K562 (cell line): ENCODE data around the gene CATSPER4. TPM values are rescaled to one million over a fixed set of nuclear protein-coding genes. Genes with fewer than 3 reads are reported as not detected.

ENCODE experiments used
- CBFB ChIP-seq: sonication (generic); formaldehyde crosslinking; IDR thresholded peaks from 2 replicates; pipeline ENCODE4 v1.4.0; 2020; ENCODE audit warnings: mild to moderate bottlenecking, missing genetic modification reagents
- CTCFL ChIP-seq: IDR thresholded peaks from 2 replicates; pipeline ENCODE4 v1.6.1; 2011; ENCODE audit warnings: borderline replicate concordance, low read depth, mild to moderate bottlenecking, moderate library complexity, low read length; ENCODE audit not compliant: insufficient read depth, poor library complexity, severe bottlenecking
- DNMT1 ChIP-seq: fragments of 450-650 bp; IDR thresholded peaks from 2 replicates; pipeline ENCODE4 v1.6.1; 2016; ENCODE audit warnings: antibody characterized with exemption, mild to moderate bottlenecking
- GATAD2A ChIP-seq: fragments of 450-650 bp; IDR thresholded peaks from 2 replicates; pipeline ENCODE4 v1.6.1; 2017
- MITF ChIP-seq: IDR thresholded peaks from 2 replicates; pipeline ENCODE4 v1.6.1; 2014; ENCODE audit warnings: antibody characterized with exemption
- MTA3 ChIP-seq: fragments of 450-650 bp; formaldehyde crosslinking; IDR thresholded peaks from 2 replicates; pipeline ENCODE4 v1.6.1; 2017; ENCODE audit warnings: mild to moderate bottlenecking, borderline replicate concordance
- NR0B1 ChIP-seq: fragments of 450-650 bp; IDR thresholded peaks from one replicate; pipeline ENCODE4 v1.6.1; 2018; ENCODE audit warnings: mild to moderate bottlenecking, moderate library complexity; ENCODE audit not compliant: partially characterized antibody
- PURB ChIP-seq: sonication (generic); formaldehyde crosslinking; IDR thresholded peaks from 2 replicates; pipeline ENCODE4 v1.9.0; 2021; ENCODE audit warnings: low read depth, mild to moderate bottlenecking, missing genetic modification reagents
- SMAD4 ChIP-seq: fragments of 250-450 bp; sonication (Bioruptor Pico); conservative IDR thresholded peaks from 2 replicates; pipeline ENCODE4 v1.8.0; 2021; ENCODE audit warnings: inconsistent platforms, mild to moderate bottlenecking, moderate library complexity
- SP1 ChIP-seq: sonication (generic); formaldehyde crosslinking; IDR thresholded peaks from 2 replicates; pipeline ENCODE4 v1.8.1; 2022; ENCODE audit warnings: mild to moderate bottlenecking, missing genetic modification reagents
- ZNF431 ChIP-seq: sonication (generic); formaldehyde crosslinking; IDR thresholded peaks from 2 replicates; pipeline ENCODE4 v1.8.0; 2022; ENCODE audit warnings: mild to moderate bottlenecking, missing genetic modification reagents
- ZNF655 ChIP-seq: fragments of 250-450 bp; sonication (Bioruptor Pico); IDR thresholded peaks from 2 replicates; pipeline ENCODE4 v1.5.0; 2021
- polyA plus RNA-seq, 8 experiments: library from polyadenylated mRNA; depleted of rRNA in 4 of 8; stranded (reverse) in 5 of 8; unstranded in 3 of 8; fragments of >200 nt; fragmentation: Nextera tagmentation in 2 of 8; fragmentation: Illumina TruSeq in 1 of 8; extraction: Ambion mirVana in 2 of 8; extraction: Trizol in 1 of 8; gene quantifications; 2 replicates each; pipeline versions ENCODE4 v1.2.1 to v1.2.3, GENCODE V29; 2011 to 2014; ENCODE audit warnings: inconsistent platforms in 1 of 8, missing spikeins in 1 of 8
- total RNA-seq, 7 experiments: library from RNA; depleted of rRNA in 6 of 7; stranded (reverse); fragments of >200 nt in 6 of 7; fragmentation: Illumina TruSeq in 2 of 7; extraction: Trizol in 2 of 7; gene quantifications; 2 replicates each; pipeline versions ENCODE4 v1.2.1 to v1.2.3, GENCODE V29; 2011 to 2021; ENCODE audit warnings: low replicate concordance in 1 of 7
- TF ChIP-seq, protein P1 (sequence below): fragments of 200-800 bp; sonication (Bioruptor generic); IDR thresholded peaks from 2 replicates; pipeline ENCODE4 v1.6.1; 2017; ENCODE audit warnings: missing genetic modification characterization, missing compliant biosample characterization
- TF ChIP-seq, protein P2 (sequence below), 2 experiments: IDR thresholded peaks; 2 replicates each; pipeline ENCODE4 v1.6.1; 2011; ENCODE audit warnings: borderline replicate concordance in 1 of 2, control low read depth in 1 of 2, low read depth in 1 of 2, low read length in 1 of 2, mild to moderate bottlenecking in 1 of 2, mixed read lengths in 1 of 2, moderate library complexity in 1 of 2; ENCODE audit not compliant: insufficient read depth in 1 of 2, insufficient read length in 1 of 2, poor library complexity in 1 of 2, severe bottlenecking in 1 of 2; ENCODE audit errors: extremely low read depth in 1 of 2
- TF ChIP-seq, protein P3 (sequence below): fragments of 450-650 bp; formaldehyde crosslinking; IDR thresholded peaks from 2 replicates; pipeline ENCODE4 v1.4.0; 2022; ENCODE audit warnings: missing genetic modification characterization

The CATSPER4 gene
- total and polyA plus RNA-seq, 9 of the 15 experiments (the other 6 are each of a cell fraction or from before 2014, with no cell fraction given) = 0.04 to 0.13 TPM; not detected in 7

DNA sequence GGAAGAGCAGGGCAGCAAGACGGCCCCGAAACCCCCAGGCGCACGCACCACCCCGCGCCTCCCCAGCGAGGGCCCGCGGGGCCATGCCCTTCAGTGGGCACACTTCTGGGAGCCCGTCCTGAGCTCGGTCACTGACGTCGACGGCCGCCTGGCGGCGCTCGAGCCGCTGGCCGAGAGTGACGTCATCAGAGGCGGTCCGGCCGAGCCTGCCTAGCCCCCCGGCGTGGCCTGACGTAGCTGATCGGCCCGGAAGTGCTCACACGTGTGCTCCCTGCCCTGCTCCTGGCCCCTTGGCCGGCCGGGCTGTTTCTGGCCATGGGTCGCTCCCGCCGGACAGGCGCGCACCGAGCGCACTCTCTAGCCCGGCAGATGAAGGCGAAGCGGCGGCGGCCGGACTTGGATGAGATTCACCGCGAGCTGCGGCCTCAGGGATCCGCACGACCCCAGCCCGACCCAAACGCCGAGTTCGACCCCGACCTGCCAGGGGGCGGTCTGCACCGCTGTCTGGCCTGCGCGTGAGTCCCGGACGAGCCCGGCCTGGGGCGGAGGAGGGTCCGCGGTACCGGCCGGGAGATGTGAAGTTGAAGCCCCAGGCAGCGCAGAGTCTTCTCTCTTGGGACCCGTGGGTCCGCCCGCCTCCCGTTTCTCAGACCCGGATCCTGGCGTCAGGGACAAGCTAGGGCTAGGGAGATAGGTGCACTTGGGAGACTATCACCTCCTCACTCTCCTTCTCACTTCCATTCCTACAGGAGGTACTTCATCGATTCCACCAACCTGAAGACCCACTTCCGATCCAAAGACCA is 20.5 kb upstream of the CATSPER4 start, which contains the start of gene ZNF593 (continued):
- TF ChIP-seq NR0B1 (no peak), PURB (no peak), GATAD2A (peak; percentile 96), MITF (no peak; the same call in 1 of the 2 replicates), ZNF431 (peak; percentile 16; the same call in 1 of the 2 replicates), CTCFL (peak; percentile 89), SMAD4 (CRISPR knock-in tag) (peak; percentile 85), CBFB (no peak), DNMT1 (no peak), SP1 (CRISPR knock-in tag) (peak; percentile 98), ZNF655 (no peak), MTA3 (peak; percentile 98)
- TF ChIP-seq, protein P1, sequence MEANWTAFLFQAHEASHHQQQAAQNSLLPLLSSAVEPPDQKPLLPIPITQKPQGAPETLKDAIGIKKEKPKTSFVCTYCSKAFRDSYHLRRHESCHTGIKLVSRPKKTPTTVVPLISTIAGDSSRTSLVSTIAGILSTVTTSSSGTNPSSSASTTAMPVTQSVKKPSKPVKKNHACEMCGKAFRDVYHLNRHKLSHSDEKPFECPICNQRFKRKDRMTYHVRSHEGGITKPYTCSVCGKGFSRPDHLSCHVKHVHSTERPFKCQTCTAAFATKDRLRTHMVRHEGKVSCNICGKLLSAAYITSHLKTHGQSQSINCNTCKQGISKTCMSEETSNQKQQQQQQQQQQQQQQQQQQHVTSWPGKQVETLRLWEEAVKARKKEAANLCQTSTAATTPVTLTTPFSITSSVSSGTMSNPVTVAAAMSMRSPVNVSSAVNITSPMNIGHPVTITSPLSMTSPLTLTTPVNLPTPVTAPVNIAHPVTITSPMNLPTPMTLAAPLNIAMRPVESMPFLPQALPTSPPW (CRISPR knock-in tag) = peak; percentile 94
- TF ChIP-seq, protein P2, sequence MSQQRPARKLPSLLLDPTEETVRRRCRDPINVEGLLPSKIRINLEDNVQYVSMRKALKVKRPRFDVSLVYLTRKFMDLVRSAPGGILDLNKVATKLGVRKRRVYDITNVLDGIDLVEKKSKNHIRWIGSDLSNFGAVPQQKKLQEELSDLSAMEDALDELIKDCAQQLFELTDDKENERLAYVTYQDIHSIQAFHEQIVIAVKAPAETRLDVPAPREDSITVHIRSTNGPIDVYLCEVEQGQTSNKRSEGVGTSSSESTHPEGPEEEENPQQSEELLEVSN (IDR thresholded peaks at IDR 0.05; ENCODE audit: borderline replicate concordance in 1 of 2, extremely low read depth in 1 of 2, insufficient read depth in 1 of 2, insufficient read length in 1 of 2, low read depth in 1 of 2, low read length in 1 of 2, poor library complexity in 1 of 2, severe bottlenecking in 1 of 2) = peak in 1 of 2 experiments; percentile 48
- TF ChIP-seq, protein P3, sequence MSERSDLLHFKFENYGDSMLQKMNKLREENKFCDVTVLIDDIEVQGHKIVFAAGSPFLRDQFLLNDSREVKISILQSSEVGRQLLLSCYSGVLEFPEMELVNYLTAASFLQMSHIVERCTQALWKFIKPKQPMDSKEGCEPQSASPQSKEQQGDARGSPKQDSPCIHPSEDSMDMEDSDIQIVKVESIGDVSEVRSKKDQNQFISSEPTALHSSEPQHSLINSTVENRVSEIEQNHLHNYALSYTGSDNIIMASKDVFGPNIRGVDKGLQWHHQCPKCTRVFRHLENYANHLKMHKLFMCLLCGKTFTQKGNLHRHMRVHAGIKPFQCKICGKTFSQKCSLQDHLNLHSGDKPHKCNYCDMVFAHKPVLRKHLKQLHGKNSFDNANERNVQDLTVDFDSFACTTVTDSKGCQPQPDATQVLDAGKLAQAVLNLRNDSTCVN = no peak
